CD14-positive monocyte (primary cell): Measurements from ENCODE around the gene SLC27A2. TPM values are rescaled to one million over a fixed set of nuclear protein-coding genes. Genes with fewer than 3 reads are reported as not detected.

Experiments
- DNase-seq, 3 donors: peaks; one replicate each; pipeline ENCODE4 v3.0.0-alpha.2; 2011 to 2022
- H2AFZ ChIP-seq: 2 replicates; pipeline ENCODE4 v1.6.0; 2012; ENCODE audit warnings: mild to moderate bottlenecking, low read depth, low read length, inconsistent platforms; ENCODE audit not compliant: insufficient read depth, poor library complexity, severe bottlenecking
- H3K27ac ChIP-seq, 2 donors: 1 replicate in 1 of 2; 2 replicates in 1 of 2; pipeline ENCODE4 v1.5.1; 2012 to 2013; ENCODE audit warnings: low read length in 2 of 2, control low read depth in 1 of 2, inconsistent platforms in 1 of 2, low read depth in 1 of 2, mild to moderate bottlenecking in 1 of 2
- H3K27me3 ChIP-seq, 2 donors: one replicate each; pipeline versions ENCODE4 v1.6.0 to v1.6.1; 2011 to 2013; ENCODE audit warnings: low read length in 2 of 2; ENCODE audit not compliant: control insufficient read depth in 2 of 2, insufficient read depth in 2 of 2
- H3K36me3 ChIP-seq, 2 donors: replicated peaks in 1 of 2; 1 replicate in 1 of 2; 2 replicates in 1 of 2; pipeline versions ENCODE4 v1.5.1 to v1.6.1; 2012 to 2013; ENCODE audit warnings: low read length in 2 of 2, control low read depth in 1 of 2, inconsistent platforms in 1 of 2, mild to moderate bottlenecking in 1 of 2; ENCODE audit not compliant: insufficient read depth in 2 of 2, control insufficient read depth in 1 of 2
- H3K4me1 ChIP-seq, 2 donors: 1 replicate in 1 of 2; 2 replicates in 1 of 2; pipeline versions ENCODE4 v1.5.1 to v1.6.1; 2012 to 2013; ENCODE audit warnings: low read length in 2 of 2, control low read depth in 1 of 2, inconsistent platforms in 1 of 2, mild to moderate bottlenecking in 1 of 2, moderate library complexity in 1 of 2; ENCODE audit not compliant: insufficient read depth in 2 of 2, control insufficient read depth in 1 of 2
- H3K4me2 ChIP-seq: replicated peaks from 2 replicates; pipeline ENCODE3; 2012; ENCODE audit warnings: low read length, moderate library complexity, mild to moderate bottlenecking; ENCODE audit not compliant: poor library complexity, severe bottlenecking; ENCODE audit errors: extremely low read depth
- H3K4me3 ChIP-seq, 3 experiments: fragments of 200-600 bp in 1 of 3; sonication (generic) in 1 of 3; replicated peaks in 1 of 3; 1 replicate in 2 of 3; 2 replicates in 1 of 3; pipeline ENCODE4 v1.5.1; 2011 to 2013; ENCODE audit warnings: low read length in 3 of 3, mild to moderate bottlenecking in 3 of 3, control low read depth in 2 of 3, low read depth in 2 of 3, inconsistent platforms in 1 of 3, moderate library complexity in 1 of 3
- H3K79me2 ChIP-seq: 2 replicates; pipeline ENCODE4 v1.6.0; 2012; ENCODE audit warnings: mild to moderate bottlenecking, control low read depth, inconsistent platforms, low read length, moderate library complexity; ENCODE audit not compliant: insufficient read depth
- H3K9ac ChIP-seq: 2 replicates; pipeline ENCODE4 v1.6.0; 2017; ENCODE audit warnings: low read length, mild to moderate bottlenecking; ENCODE audit not compliant: insufficient read depth, poor library complexity, severe bottlenecking
- H3K9me3 ChIP-seq, 2 donors: replicated peaks in 1 of 2; 1 replicate in 1 of 2; 2 replicates in 1 of 2; pipeline versions ENCODE4 v1.5.1 to v1.6.1; 2012 to 2013; ENCODE audit warnings: low read length in 2 of 2, control low read depth in 1 of 2; ENCODE audit not compliant: control insufficient read depth in 1 of 2, insufficient read depth in 1 of 2
- H4K20me1 ChIP-seq: 2 replicates; pipeline ENCODE4 v1.6.0; 2012; ENCODE audit warnings: mild to moderate bottlenecking, low read length, control low read depth, moderate library complexity; ENCODE audit not compliant: insufficient read depth
- H3K27ac Mint-ChIP-seq, 7 donors: one replicate each; pipeline ENCODE4 v1.8.0; 2020; ENCODE audit warnings: mild to moderate bottlenecking in 7 of 7, mixed read lengths in 7 of 7, moderate library complexity in 6 of 7, inconsistent platforms in 2 of 7
- H3K27me3 Mint-ChIP-seq, 3 donors: one replicate each; pipeline ENCODE4 v1.8.0; 2021 to 2022; ENCODE audit warnings: low read depth in 3 of 3, mild to moderate bottlenecking in 3 of 3, mixed read lengths in 3 of 3, moderate library complexity in 3 of 3, inconsistent platforms in 1 of 3
- H3K36me3 Mint-ChIP-seq, 2 donors: one replicate each; pipeline ENCODE4 v1.8.0; 2020; ENCODE audit warnings: mixed read lengths in 2 of 2, inconsistent platforms in 1 of 2, mild to moderate bottlenecking in 1 of 2
- H3K4me1 Mint-ChIP-seq: one replicate; pipeline ENCODE4 v1.8.0; 2020; ENCODE audit warnings: mild to moderate bottlenecking, mixed read lengths
- H3K4me3 Mint-ChIP-seq, 2 donors: one replicate each; pipeline ENCODE4 v1.8.0; 2020; ENCODE audit warnings: mild to moderate bottlenecking in 2 of 2, mixed read lengths in 2 of 2, moderate library complexity in 1 of 2
- H3K9me3 Mint-ChIP-seq, 7 donors: one replicate each; pipeline ENCODE4 v1.8.0; 2020 to 2022; ENCODE audit warnings: mixed read lengths in 7 of 7, mild to moderate bottlenecking in 6 of 7, moderate library complexity in 6 of 7, inconsistent platforms in 2 of 7
- WGBS: methylation state at CpG from one replicate; pipeline ENCODE4 v1.1.5; 2013; ENCODE audit warnings: missing lambda C conversion rate; ENCODE audit not compliant: insufficient coverage; 5-methylcytosine and 5-hydroxymethylcytosine counted together
- intact Hi-C, 2 donors: fragments of 100-400 bp; cut with micrococcal nuclease; formaldehyde crosslinking; loops; one replicate each; pipeline versions ENCODE4 v1.15.0 to v1.15.1; 2023
- polyA plus RNA-seq, 3 donors: library from polyadenylated mRNA; depleted of rRNA in 1 of 3; unstranded in 2 of 3; stranded (reverse) in 1 of 3; fragments of 300-500 nt in 2 of 3; fragments of >200 nt in 1 of 3; fragmentation: Illumina TruSeq in 2 of 3; gene quantifications; 1 replicate in 2 of 3; 2 replicates in 1 of 3; pipeline ENCODE4 v1.2.3, GENCODE V29; 2012 to 2021
- TF ChIP-seq, protein P1 (sequence below): fragments of 200-600 bp; IDR thresholded peaks from one replicate; pipeline ENCODE4 v1.8.0; 2022; ENCODE audit warnings: antibody characterized with exemption, mild to moderate bottlenecking

The SLC27A2 gene
- polyA plus RNA-seq, 3 donors: 0.13 TPM; not detected in 2

GRCh38 chr15:50162969-50163718, 18.9 kb upstream of the SLC27A2 start:
- no peak overlapping the region for H3K4me2 ChIP-seq
- TF ChIP-seq, protein P1, sequence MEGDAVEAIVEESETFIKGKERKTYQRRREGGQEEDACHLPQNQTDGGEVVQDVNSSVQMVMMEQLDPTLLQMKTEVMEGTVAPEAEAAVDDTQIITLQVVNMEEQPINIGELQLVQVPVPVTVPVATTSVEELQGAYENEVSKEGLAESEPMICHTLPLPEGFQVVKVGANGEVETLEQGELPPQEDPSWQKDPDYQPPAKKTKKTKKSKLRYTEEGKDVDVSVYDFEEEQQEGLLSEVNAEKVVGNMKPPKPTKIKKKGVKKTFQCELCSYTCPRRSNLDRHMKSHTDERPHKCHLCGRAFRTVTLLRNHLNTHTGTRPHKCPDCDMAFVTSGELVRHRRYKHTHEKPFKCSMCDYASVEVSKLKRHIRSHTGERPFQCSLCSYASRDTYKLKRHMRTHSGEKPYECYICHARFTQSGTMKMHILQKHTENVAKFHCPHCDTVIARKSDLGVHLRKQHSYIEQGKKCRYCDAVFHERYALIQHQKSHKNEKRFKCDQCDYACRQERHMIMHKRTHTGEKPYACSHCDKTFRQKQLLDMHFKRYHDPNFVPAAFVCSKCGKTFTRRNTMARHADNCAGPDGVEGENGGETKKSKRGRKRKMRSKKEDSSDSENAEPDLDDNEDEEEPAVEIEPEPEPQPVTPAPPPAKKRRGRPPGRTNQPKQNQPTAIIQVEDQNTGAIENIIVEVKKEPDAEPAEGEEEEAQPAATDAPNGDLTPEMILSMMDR: no peak
- H3K4me1 Mint-ChIP-seq: peaks cover 24% of the 10 kb centered on the region

GRCh38 chr15:50163719-50164410, 18.1 kb upstream of the SLC27A2 start:
- no peak overlapping the region for H3K4me3 ChIP-seq
- no peaks in the 10 kb centered on the region for H3K9me3 ChIP-seq
- WGBS: 100% methylated on average over 1 of the region's 2 CpGs
- H4K20me1 ChIP-seq: no peaks in the 10 kb centered on the region
- H3K4me1 ChIP-seq: peaks cover 7 to 13% of the 10 kb centered on the region in 2 donors
- no peak overlapping the region for H3K27ac ChIP-seq
- TF ChIP-seq, protein P1: no peak
- Mint-ChIP-seq H3K27ac (peak overlapping the region in 6 of 7 donors; percentile 10 to 83 (median 29)), H3K36me3 (no peaks in the 10 kb centered on the region), H3K9me3 (peaks cover 0 to 6% (median 0%) of the 10 kb centered on the region in 7 donors), H3K4me3 (no peak overlapping the region), H3K27me3 (no peaks in the 10 kb centered on the region), H3K4me1 (peaks cover 24% of the 10 kb centered on the region)
- H3K27me3 ChIP-seq: no peaks in the 10 kb centered on the region
- no peaks in the 10 kb centered on the region for H3K79me2 ChIP-seq
- no peaks in the 10 kb centered on the region for H3K36me3 ChIP-seq
- peak; percentile 32 to 46 (median 44) for DNase-seq
- intact Hi-C loops: no loop called here
- H3K4me2 ChIP-seq: no peak overlapping the region
- no peak overlapping the region for H3K9ac ChIP-seq
- H2AFZ ChIP-seq: no peak overlapping the region

More at GRCh38 chr15:50162969-50163718, 18.9 kb upstream of the SLC27A2 start:
- WGBS: no CpG with 5 or more reads among the region's 2 CpGs
- Mint-ChIP-seq H3K36me3 (no peaks in the 10 kb centered on the region), H3K27ac (peak overlapping the region in 1 of 7 donors; percentile 10), H3K27me3 (no peaks in the 10 kb centered on the region), H3K9me3 (peaks cover 0 to 9% (median 3%) of the 10 kb centered on the region in 7 donors), H3K4me3 (no peak overlapping the region)
- no peak for DNase-seq
- no peak overlapping the region for H3K9ac ChIP-seq
- no peaks in the 10 kb centered on the region for H4K20me1 ChIP-seq
- no peak overlapping the region for H3K27ac ChIP-seq
- H3K4me1 ChIP-seq: peaks cover 7 to 13% of the 10 kb centered on the region in 2 donors
- H3K9me3 ChIP-seq: no peaks in the 10 kb centered on the region
- no peaks in the 10 kb centered on the region for H3K27me3 ChIP-seq
- H3K79me2 ChIP-seq: no peaks in the 10 kb centered on the region
- H2AFZ ChIP-seq: no peak overlapping the region
- intact Hi-C loops: no loop called here
- H3K4me3 ChIP-seq: no peak overlapping the region
- no peaks in the 10 kb centered on the region for H3K36me3 ChIP-seq
